ENCODE data around the gene PSMB1. TPM values are rescaled to one million over a fixed set of nuclear protein-coding genes. Genes with fewer than 3 reads are reported as not detected.

PSMB1 gene
- total and polyA plus RNA-seq, 9 of the 15 experiments (the other 6 are each of a cell fraction or from before 2014, with no cell fraction given): 447 to 2,953 (median 884) TPM

GRCh38 chr6:170523256-170524171, 29.6 kb downstream of the PSMB1 start (continued):
- TF ChIP-seq TOE1 (IDR thresholded peaks at IDR 0.05; ENCODE audit: borderline replicate concordance): peak; percentile 87
- TF ChIP-seq TOE1 (CRISPR knock-in tag; IDR thresholded peaks at IDR 0.05; ENCODE audit: borderline replicate concordance, low read depth): no peak
- no peak for TF ChIP-seq TEAD1 (CRISPR knock-in tag; IDR thresholded peaks at IDR 0.05)
- TF ChIP-seq, protein P1, sequence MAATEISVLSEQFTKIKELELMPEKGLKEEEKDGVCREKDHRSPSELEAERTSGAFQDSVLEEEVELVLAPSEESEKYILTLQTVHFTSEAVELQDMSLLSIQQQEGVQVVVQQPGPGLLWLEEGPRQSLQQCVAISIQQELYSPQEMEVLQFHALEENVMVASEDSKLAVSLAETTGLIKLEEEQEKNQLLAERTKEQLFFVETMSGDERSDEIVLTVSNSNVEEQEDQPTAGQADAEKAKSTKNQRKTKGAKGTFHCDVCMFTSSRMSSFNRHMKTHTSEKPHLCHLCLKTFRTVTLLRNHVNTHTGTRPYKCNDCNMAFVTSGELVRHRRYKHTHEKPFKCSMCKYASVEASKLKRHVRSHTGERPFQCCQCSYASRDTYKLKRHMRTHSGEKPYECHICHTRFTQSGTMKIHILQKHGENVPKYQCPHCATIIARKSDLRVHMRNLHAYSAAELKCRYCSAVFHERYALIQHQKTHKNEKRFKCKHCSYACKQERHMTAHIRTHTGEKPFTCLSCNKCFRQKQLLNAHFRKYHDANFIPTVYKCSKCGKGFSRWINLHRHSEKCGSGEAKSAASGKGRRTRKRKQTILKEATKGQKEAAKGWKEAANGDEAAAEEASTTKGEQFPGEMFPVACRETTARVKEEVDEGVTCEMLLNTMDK (IDR thresholded peaks at IDR 0.05; ENCODE audit: borderline replicate concordance, insufficient read depth, low read depth, low read length, poor library complexity, severe bottlenecking): no peak
- no peak for TF ChIP-seq STAT5A (IDR thresholded peaks at IDR 0.05; ENCODE audit: borderline replicate concordance, low read length)

All from K562 (cell line).